Subcutaneous abdominal adipose tissue (tissue), 5 donors: ENCODE results near the gene ZBTB34.

Experiments used
- H3K27ac ChIP-seq: one replicate; pipeline ENCODE4 v1.7.0; 2013; ENCODE audit warnings: low read depth, mild to moderate bottlenecking, inconsistent platforms, low read length, moderate library complexity
- H3K27me3 ChIP-seq, 5 donors: one replicate each; pipeline ENCODE4 v1.7.0; 2013; ENCODE audit warnings: low read length in 5 of 5, inconsistent platforms in 1 of 5; ENCODE audit not compliant: control insufficient read depth in 5 of 5, insufficient read depth in 4 of 5
- H3K36me3 ChIP-seq, 5 donors: one replicate each; pipeline ENCODE4 v1.7.0; 2013; ENCODE audit warnings: low read length in 5 of 5; ENCODE audit not compliant: control insufficient read depth in 5 of 5, insufficient read depth in 5 of 5
- H3K4me1 ChIP-seq, 5 donors: one replicate each; pipeline ENCODE4 v1.7.0; 2013; ENCODE audit warnings: low read length in 5 of 5, mild to moderate bottlenecking in 3 of 5, moderate library complexity in 1 of 5; ENCODE audit not compliant: control insufficient read depth in 5 of 5, insufficient read depth in 5 of 5
- H3K4me3 ChIP-seq, 5 donors: one replicate each; pipeline ENCODE4 v1.7.0; 2013; ENCODE audit warnings: low read length in 5 of 5, low read depth in 1 of 5
- H3K9ac ChIP-seq, 5 donors: one replicate each; pipeline ENCODE4 v1.7.0; 2013; ENCODE audit warnings: low read length in 5 of 5, mild to moderate bottlenecking in 4 of 5, moderate library complexity in 3 of 5
- H3K9me3 ChIP-seq, 5 donors: one replicate each; pipeline ENCODE4 v1.7.0; 2013; ENCODE audit warnings: low read length in 5 of 5; ENCODE audit not compliant: control insufficient read depth in 5 of 5
- donor health status: healthy.
- donor health status: healthy.
- donor health status: healthy.
- donor health status: healthy.
- donor health status: healthy.

The ZBTB34 gene

GRCh38 chr9:126827227-126827626 is 33.2 kb upstream of the ZBTB34 start:
- Histone ChIP-seq H3K9ac (no peak overlapping the region), H3K36me3 (peaks cover 3 to 23% (median 14%) of the 10 kb centered on the region in 5 donors), H3K9me3 (no peaks in the 10 kb centered on the region), H3K4me1 (peaks cover 0 to 3% (median 0%) of the 10 kb centered on the region in 5 donors), H3K4me3 (no peak overlapping the region), H3K27ac (no peak overlapping the region), H3K27me3 (no peaks in the 10 kb centered on the region)

GRCh38 chr9:126829035-126829434 is 31.4 kb upstream of the ZBTB34 start:
- Histone ChIP-seq H3K36me3 (peaks cover 9 to 37% (median 32%) of the 10 kb centered on the region in 5 donors), H3K27me3 (no peaks in the 10 kb centered on the region), H3K27ac (no peak overlapping the region), H3K9ac (no peak overlapping the region), H3K4me1 (peaks cover 0 to 2% (median 0%) of the 10 kb centered on the region in 5 donors), H3K4me3 (no peak overlapping the region), H3K9me3 (no peaks in the 10 kb centered on the region)

- H3K36me3 ChIP-seq, result peaks cover 16 to 47% (median 41%) of the 10 kb centered on the region in 5 donors
- H3K4me3 ChIP-seq, result no peak overlapping the region
- peaks cover 0 to 2% (median 0%) of the 10 kb centered on the region in 5 donors for H3K4me1 ChIP-seq
- no peaks in the 10 kb centered on the region for H3K9me3 ChIP-seq
- no peak overlapping the region for H3K27ac ChIP-seq
- H3K27me3 ChIP-seq, result no peaks in the 10 kb centered on the region
- no peak overlapping the region for H3K9ac ChIP-seq
Observed at GRCh38 chr9:126830827-126831226, 29.6 kb upstream of the ZBTB34 start.

GRCh38 chr9:126832440-126832839 is 28.0 kb upstream of the ZBTB34 start:
- Histone ChIP-seq H3K27me3 (no peaks in the 10 kb centered on the region), H3K27ac (no peak overlapping the region), H3K9me3 (no peaks in the 10 kb centered on the region), H3K9ac (no peak overlapping the region), H3K4me3 (no peak overlapping the region), H3K36me3 (peaks cover 16 to 50% (median 41%) of the 10 kb centered on the region in 5 donors), H3K4me1 (peaks cover 0 to 2% (median 0%) of the 10 kb centered on the region in 5 donors)

GRCh38 chr9:126833020-126833419 is 27.4 kb upstream of the ZBTB34 start:
- Histone ChIP-seq H3K27ac (no peak overlapping the region), H3K9ac (no peak overlapping the region), H3K4me1 (peaks cover 0 to 2% (median 0%) of the 10 kb centered on the region in 5 donors), H3K9me3 (no peaks in the 10 kb centered on the region), H3K36me3 (peaks cover 16 to 50% (median 41%) of the 10 kb centered on the region in 5 donors), H3K4me3 (no peak overlapping the region), H3K27me3 (no peaks in the 10 kb centered on the region)

GRCh38 chr9:126833710-126834345 is 26.6 kb upstream of the ZBTB34 start:
- H3K27me3 ChIP-seq, result no peaks in the 10 kb centered on the region
- no peak overlapping the region for H3K9ac ChIP-seq
- H3K36me3 ChIP-seq, result peaks cover 16 to 58% (median 45%) of the 10 kb centered on the region in 5 donors
- H3K27ac ChIP-seq, result no peak overlapping the region
- no peaks in the 10 kb centered on the region for H3K9me3 ChIP-seq
- no peak overlapping the region for H3K4me3 ChIP-seq
- H3K4me1 ChIP-seq, result peaks cover 0 to 5% (median 4%) of the 10 kb centered on the region in 5 donors

GRCh38 chr9:126834672-126835071 is 25.8 kb upstream of the ZBTB34 start:
- H3K4me3 ChIP-seq, result no peak overlapping the region
- no peak overlapping the region for H3K9ac ChIP-seq
- peaks cover 16 to 60% (median 49%) of the 10 kb centered on the region in 5 donors for H3K36me3 ChIP-seq
- no peaks in the 10 kb centered on the region for H3K9me3 ChIP-seq
- H3K27me3 ChIP-seq, result no peaks in the 10 kb centered on the region
- H3K4me1 ChIP-seq, result peaks cover 0 to 5% (median 4%) of the 10 kb centered on the region in 5 donors
- H3K27ac ChIP-seq, result no peak overlapping the region

GRCh38 chr9:126836216-126836615 is 24.2 kb upstream of the ZBTB34 start:
- no peaks in the 10 kb centered on the region for H3K27me3 ChIP-seq
- no peak overlapping the region for H3K9ac ChIP-seq
- H3K27ac ChIP-seq, result no peak overlapping the region
- H3K36me3 ChIP-seq, result peaks cover 16 to 50% (median 42%) of the 10 kb centered on the region in 5 donors
- no peak overlapping the region for H3K4me3 ChIP-seq
- H3K4me1 ChIP-seq, result peaks cover 2 to 8% (median 4%) of the 10 kb centered on the region in 5 donors
- no peaks in the 10 kb centered on the region for H3K9me3 ChIP-seq

- no peaks in the 10 kb centered on the region for H3K27me3 ChIP-seq
- H3K4me3 ChIP-seq, result no peak overlapping the region
- H3K9me3 ChIP-seq, result no peaks in the 10 kb centered on the region
- peaks cover 2 to 8% (median 4%) of the 10 kb centered on the region in 5 donors for H3K4me1 ChIP-seq
- no peak overlapping the region for H3K27ac ChIP-seq
- H3K36me3 ChIP-seq, result peaks cover 11 to 36% (median 29%) of the 10 kb centered on the region in 5 donors
- no peak overlapping the region for H3K9ac ChIP-seq
Observed at GRCh38 chr9:126838055-126838811, 22.2 kb upstream of the ZBTB34 start.

- peaks cover 0 to 8% (median 4%) of the 10 kb centered on the region in 5 donors for H3K4me1 ChIP-seq
- H3K27ac ChIP-seq, result no peak overlapping the region
- H3K27me3 ChIP-seq, result no peaks in the 10 kb centered on the region
- H3K4me3 ChIP-seq, result no peak overlapping the region
- H3K9ac ChIP-seq, result no peak overlapping the region
- no peaks in the 10 kb centered on the region for H3K9me3 ChIP-seq
- peaks cover 8 to 30% (median 23%) of the 10 kb centered on the region in 5 donors for H3K36me3 ChIP-seq
Observed at GRCh38 chr9:126838895-126839294, 21.5 kb upstream of the ZBTB34 start.
